CD14-positive monocyte (primary cell): ENCODE measurements around the gene NLE1. TPM values are rescaled to one million over a fixed set of nuclear protein-coding genes. Genes with fewer than 3 reads are reported as not detected.

Experiments
- DNase-seq, 3 donors: peaks; one replicate each; pipeline ENCODE4 v3.0.0-alpha.2; 2011 to 2022
- H2AFZ ChIP-seq: 2 replicates; pipeline ENCODE4 v1.6.0; 2012; ENCODE audit warnings: mild to moderate bottlenecking, low read depth, low read length, inconsistent platforms; ENCODE audit not compliant: insufficient read depth, poor library complexity, severe bottlenecking
- H3K27ac ChIP-seq, 2 donors: 1 replicate in 1 of 2; 2 replicates in 1 of 2; pipeline ENCODE4 v1.5.1; 2012 to 2013; ENCODE audit warnings: low read length in 2 of 2, control low read depth in 1 of 2, inconsistent platforms in 1 of 2, low read depth in 1 of 2, mild to moderate bottlenecking in 1 of 2
- H3K27me3 ChIP-seq, 2 donors: one replicate each; pipeline versions ENCODE4 v1.6.0 to v1.6.1; 2011 to 2013; ENCODE audit warnings: low read length in 2 of 2; ENCODE audit not compliant: control insufficient read depth in 2 of 2, insufficient read depth in 2 of 2
- H3K36me3 ChIP-seq, 2 donors: replicated peaks in 1 of 2; 1 replicate in 1 of 2; 2 replicates in 1 of 2; pipeline versions ENCODE4 v1.5.1 to v1.6.1; 2012 to 2013; ENCODE audit warnings: low read length in 2 of 2, control low read depth in 1 of 2, inconsistent platforms in 1 of 2, mild to moderate bottlenecking in 1 of 2; ENCODE audit not compliant: insufficient read depth in 2 of 2, control insufficient read depth in 1 of 2
- H3K4me1 ChIP-seq, 2 donors: 1 replicate in 1 of 2; 2 replicates in 1 of 2; pipeline versions ENCODE4 v1.5.1 to v1.6.1; 2012 to 2013; ENCODE audit warnings: low read length in 2 of 2, control low read depth in 1 of 2, inconsistent platforms in 1 of 2, mild to moderate bottlenecking in 1 of 2, moderate library complexity in 1 of 2; ENCODE audit not compliant: insufficient read depth in 2 of 2, control insufficient read depth in 1 of 2
- H3K4me2 ChIP-seq: replicated peaks from 2 replicates; pipeline ENCODE3; 2012; ENCODE audit warnings: low read length, moderate library complexity, mild to moderate bottlenecking; ENCODE audit not compliant: poor library complexity, severe bottlenecking; ENCODE audit errors: extremely low read depth
- H3K4me3 ChIP-seq, 3 experiments: fragments of 200-600 bp in 1 of 3; sonication (generic) in 1 of 3; replicated peaks in 1 of 3; 1 replicate in 2 of 3; 2 replicates in 1 of 3; pipeline ENCODE4 v1.5.1; 2011 to 2013; ENCODE audit warnings: low read length in 3 of 3, mild to moderate bottlenecking in 3 of 3, control low read depth in 2 of 3, low read depth in 2 of 3, inconsistent platforms in 1 of 3, moderate library complexity in 1 of 3
- H3K79me2 ChIP-seq: 2 replicates; pipeline ENCODE4 v1.6.0; 2012; ENCODE audit warnings: mild to moderate bottlenecking, control low read depth, inconsistent platforms, low read length, moderate library complexity; ENCODE audit not compliant: insufficient read depth
- H3K9ac ChIP-seq: 2 replicates; pipeline ENCODE4 v1.6.0; 2017; ENCODE audit warnings: low read length, mild to moderate bottlenecking; ENCODE audit not compliant: insufficient read depth, poor library complexity, severe bottlenecking
- H3K9me3 ChIP-seq, 2 donors: replicated peaks in 1 of 2; 1 replicate in 1 of 2; 2 replicates in 1 of 2; pipeline versions ENCODE4 v1.5.1 to v1.6.1; 2012 to 2013; ENCODE audit warnings: low read length in 2 of 2, control low read depth in 1 of 2; ENCODE audit not compliant: control insufficient read depth in 1 of 2, insufficient read depth in 1 of 2
- H4K20me1 ChIP-seq: 2 replicates; pipeline ENCODE4 v1.6.0; 2012; ENCODE audit warnings: mild to moderate bottlenecking, low read length, control low read depth, moderate library complexity; ENCODE audit not compliant: insufficient read depth
- H3K27ac Mint-ChIP-seq, 7 donors: one replicate each; pipeline ENCODE4 v1.8.0; 2020; ENCODE audit warnings: mild to moderate bottlenecking in 7 of 7, mixed read lengths in 7 of 7, moderate library complexity in 6 of 7, inconsistent platforms in 2 of 7
- H3K27me3 Mint-ChIP-seq, 3 donors: one replicate each; pipeline ENCODE4 v1.8.0; 2021 to 2022; ENCODE audit warnings: low read depth in 3 of 3, mild to moderate bottlenecking in 3 of 3, mixed read lengths in 3 of 3, moderate library complexity in 3 of 3, inconsistent platforms in 1 of 3
- H3K36me3 Mint-ChIP-seq, 2 donors: one replicate each; pipeline ENCODE4 v1.8.0; 2020; ENCODE audit warnings: mixed read lengths in 2 of 2, inconsistent platforms in 1 of 2, mild to moderate bottlenecking in 1 of 2
- H3K4me1 Mint-ChIP-seq: one replicate; pipeline ENCODE4 v1.8.0; 2020; ENCODE audit warnings: mild to moderate bottlenecking, mixed read lengths
- H3K4me3 Mint-ChIP-seq, 2 donors: one replicate each; pipeline ENCODE4 v1.8.0; 2020; ENCODE audit warnings: mild to moderate bottlenecking in 2 of 2, mixed read lengths in 2 of 2, moderate library complexity in 1 of 2
- H3K9me3 Mint-ChIP-seq, 7 donors: one replicate each; pipeline ENCODE4 v1.8.0; 2020 to 2022; ENCODE audit warnings: mixed read lengths in 7 of 7, mild to moderate bottlenecking in 6 of 7, moderate library complexity in 6 of 7, inconsistent platforms in 2 of 7
- WGBS: methylation state at CpG from one replicate; pipeline ENCODE4 v1.1.5; 2013; ENCODE audit warnings: missing lambda C conversion rate; ENCODE audit not compliant: insufficient coverage; 5-methylcytosine and 5-hydroxymethylcytosine counted together
- intact Hi-C, 2 donors: fragments of 100-400 bp; cut with micrococcal nuclease; formaldehyde crosslinking; loops; one replicate each; pipeline versions ENCODE4 v1.15.0 to v1.15.1; 2023
- polyA plus RNA-seq, 3 donors: library from polyadenylated mRNA; depleted of rRNA in 1 of 3; unstranded in 2 of 3; stranded (reverse) in 1 of 3; fragments of 300-500 nt in 2 of 3; fragments of >200 nt in 1 of 3; fragmentation: Illumina TruSeq in 2 of 3; gene quantifications; 1 replicate in 2 of 3; 2 replicates in 1 of 3; pipeline ENCODE4 v1.2.3, GENCODE V29; 2012 to 2021
- TF ChIP-seq, protein P1 (sequence below): fragments of 200-600 bp; IDR thresholded peaks from one replicate; pipeline ENCODE4 v1.8.0; 2022; ENCODE audit warnings: antibody characterized with exemption, mild to moderate bottlenecking

Gene NLE1
- polyA plus RNA-seq, 3 donors, result 1.6 to 3.6 (median 2.2) TPM

DNA sequence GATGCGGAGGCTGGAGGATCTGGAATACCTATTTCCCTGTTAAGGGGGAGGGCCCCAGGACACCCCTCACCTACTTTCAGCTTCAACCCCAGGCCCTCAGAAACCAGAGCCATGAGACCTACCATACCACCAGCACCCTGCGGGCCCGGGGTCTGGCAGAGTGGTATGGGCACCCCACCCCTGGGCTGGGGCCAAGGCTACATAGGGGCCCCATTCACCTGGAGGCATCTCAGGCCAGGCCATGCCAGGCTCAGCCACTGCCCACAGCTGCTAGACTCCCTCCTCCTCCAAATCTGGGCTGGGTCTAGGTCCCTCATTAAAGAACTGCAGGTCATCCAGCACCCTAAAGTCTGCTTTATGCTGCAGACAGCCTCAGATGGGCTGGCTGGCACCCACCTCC lies 11.7 kb downstream of the NLE1 start:
- no peak overlapping the region for H3K27ac ChIP-seq
- H3K27ac Mint-ChIP-seq, result no peak overlapping the region
- H3K79me2 ChIP-seq, result no peaks in the 10 kb centered on the region
- WGBS, result 88% methylated on average over 3 of the region's 3 CpGs
- intact Hi-C loops, result no loop called here
- no peaks in the 10 kb centered on the region for H3K9me3 ChIP-seq
- no peaks in the 10 kb centered on the region for H3K4me1 ChIP-seq
- TF ChIP-seq, protein P1, sequence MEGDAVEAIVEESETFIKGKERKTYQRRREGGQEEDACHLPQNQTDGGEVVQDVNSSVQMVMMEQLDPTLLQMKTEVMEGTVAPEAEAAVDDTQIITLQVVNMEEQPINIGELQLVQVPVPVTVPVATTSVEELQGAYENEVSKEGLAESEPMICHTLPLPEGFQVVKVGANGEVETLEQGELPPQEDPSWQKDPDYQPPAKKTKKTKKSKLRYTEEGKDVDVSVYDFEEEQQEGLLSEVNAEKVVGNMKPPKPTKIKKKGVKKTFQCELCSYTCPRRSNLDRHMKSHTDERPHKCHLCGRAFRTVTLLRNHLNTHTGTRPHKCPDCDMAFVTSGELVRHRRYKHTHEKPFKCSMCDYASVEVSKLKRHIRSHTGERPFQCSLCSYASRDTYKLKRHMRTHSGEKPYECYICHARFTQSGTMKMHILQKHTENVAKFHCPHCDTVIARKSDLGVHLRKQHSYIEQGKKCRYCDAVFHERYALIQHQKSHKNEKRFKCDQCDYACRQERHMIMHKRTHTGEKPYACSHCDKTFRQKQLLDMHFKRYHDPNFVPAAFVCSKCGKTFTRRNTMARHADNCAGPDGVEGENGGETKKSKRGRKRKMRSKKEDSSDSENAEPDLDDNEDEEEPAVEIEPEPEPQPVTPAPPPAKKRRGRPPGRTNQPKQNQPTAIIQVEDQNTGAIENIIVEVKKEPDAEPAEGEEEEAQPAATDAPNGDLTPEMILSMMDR, result no peak
- no peak for DNase-seq
- no peaks in the 10 kb centered on the region for H3K9me3 Mint-ChIP-seq
- H3K4me3 ChIP-seq, result no peak overlapping the region
- no peak overlapping the region for H3K9ac ChIP-seq
- H3K4me1 Mint-ChIP-seq, result no peaks in the 10 kb centered on the region
- no peak overlapping the region for H2AFZ ChIP-seq
- H3K27me3 ChIP-seq, result no peaks in the 10 kb centered on the region
- H3K36me3 Mint-ChIP-seq, result peaks cover 46% of the 10 kb centered on the region in 2 donors
- H3K27me3 Mint-ChIP-seq, result peaks cover 0 to 2% (median 0%) of the 10 kb centered on the region in 3 donors
- H3K4me2 ChIP-seq, result no peak overlapping the region
- no peaks in the 10 kb centered on the region for H4K20me1 ChIP-seq
- H3K4me3 Mint-ChIP-seq, result no peak overlapping the region
- peaks cover 41 to 46% of the 10 kb centered on the region in 2 donors for H3K36me3 ChIP-seq

DNA sequence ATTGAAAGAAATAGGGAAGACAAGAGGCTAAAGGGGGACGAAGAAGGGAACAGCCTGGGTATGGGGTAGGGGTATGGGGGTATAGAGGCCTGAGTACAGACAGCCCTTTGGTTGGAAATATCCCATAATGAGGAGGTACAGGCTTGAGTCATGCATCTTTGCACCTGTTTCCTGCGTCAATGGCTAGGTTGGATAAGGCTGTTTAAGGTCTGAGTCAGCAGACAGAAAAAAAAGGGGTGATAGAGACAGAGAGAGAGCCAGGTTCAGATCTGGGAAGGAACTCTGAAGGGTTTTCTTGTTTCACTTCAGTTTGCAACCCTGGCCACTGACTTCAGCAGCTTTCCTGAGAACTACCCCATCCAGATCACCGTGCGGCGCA lies 12.1 kb downstream of the NLE1 start:
- Mint-ChIP-seq H3K27ac (peak overlapping the region in 1 of 7 donors; percentile 65), H3K27me3 (peaks cover 0 to 2% (median 0%) of the 10 kb centered on the region in 3 donors), H3K36me3 (peaks cover 41 to 42% of the 10 kb centered on the region in 2 donors), H3K4me1 (no peaks in the 10 kb centered on the region), H3K9me3 (no peaks in the 10 kb centered on the region), H3K4me3 (no peak overlapping the region)
- DNase-seq, result no peak
- TF ChIP-seq, protein P1, result no peak
- H3K4me1 ChIP-seq, result no peaks in the 10 kb centered on the region
- no peaks in the 10 kb centered on the region for H3K79me2 ChIP-seq
- H3K27me3 ChIP-seq, result no peaks in the 10 kb centered on the region
- WGBS, result 30% methylated on average over 1 of the region's 5 CpGs
- H3K27ac ChIP-seq, result no peak overlapping the region
- H3K4me3 ChIP-seq, result no peak overlapping the region
- intact Hi-C loops, result no loop called here
- H3K36me3 ChIP-seq, result peaks cover 37 to 42% of the 10 kb centered on the region in 2 donors
- no peak overlapping the region for H3K9ac ChIP-seq
- no peaks in the 10 kb centered on the region for H4K20me1 ChIP-seq
- no peaks in the 10 kb centered on the region for H3K9me3 ChIP-seq
- no peak overlapping the region for H3K4me2 ChIP-seq
- H2AFZ ChIP-seq, result no peak overlapping the region
